AG08395 (cell line): ENCODE data around the gene PAK3.

Experiments
- DNase-seq: peaks from one replicate; pipeline ENCODE4 v3.0.0; 2012; ENCODE audit warnings: mixed read lengths, low spot score

PAK3 gene

DNA sequence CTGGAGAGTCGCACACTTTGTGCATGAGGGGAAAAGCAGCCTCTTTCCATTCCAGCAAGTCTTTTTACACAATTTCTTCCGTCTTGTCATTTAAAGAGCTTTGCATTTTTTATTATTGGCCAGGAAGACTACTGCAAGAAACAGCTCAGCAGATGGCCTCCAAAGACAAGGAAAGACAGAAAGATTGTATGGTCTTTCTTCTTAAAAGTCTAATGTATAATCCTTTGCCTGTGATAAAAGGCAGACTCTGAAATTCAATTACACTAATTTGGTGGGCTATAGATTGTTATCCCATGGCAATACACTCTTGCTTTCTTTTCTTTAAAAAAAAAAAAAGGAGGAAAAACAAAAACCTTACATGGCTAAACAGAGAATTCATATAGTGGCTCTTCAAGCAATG is 168.4 kb downstream of the PAK3 start:
- no peak for DNase-seq

- DNase-seq = no peak
These were observed 169.5 kb downstream of the PAK3 start for GRCh38 chrX:111265486-111265885.

GRCh38 chrX:111268506-111268905 is 172.5 kb downstream of the PAK3 start:
- DNase-seq = no peak

DNA sequence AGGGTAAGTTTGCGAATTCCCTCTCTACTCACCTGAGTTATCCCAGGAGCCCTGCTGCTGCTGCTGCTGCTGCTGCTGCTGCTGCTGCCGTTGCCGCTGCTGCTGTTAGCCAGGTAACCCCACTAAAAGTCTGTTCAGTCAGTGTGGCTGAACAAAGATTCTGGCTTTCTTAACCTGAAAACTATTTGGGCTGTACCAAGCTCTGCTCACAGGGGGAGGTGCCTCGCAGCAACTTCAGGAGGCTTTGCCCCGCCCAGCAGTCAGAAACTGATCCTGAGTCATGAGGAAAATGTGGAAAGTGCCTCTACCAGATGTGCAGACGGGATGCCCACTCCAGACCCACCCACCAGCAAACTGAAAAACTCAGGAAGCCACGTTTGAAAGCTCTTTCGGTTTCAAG is 174.3 kb downstream of the PAK3 start, which contains the start of gene CAPN6:
Gene CAPN6, minus strand, starts transcription at position 145 of the 400 bp plus-strand sequence. CDS start 6,547 bp downstream, outside the sequence.
- DNase-seq = peak; percentile 7
